Measurements from ENCODE around the gene TMEM87B.
"Not testable (repeated sequence)": the region's sequence is repeated elsewhere in the genome, so short reads cannot be mapped to it uniquely, and the experiment has no call there.

TMEM87B gene

GRCh38 chr2:112046231-112046630 is 8.8 kb upstream of the TMEM87B start:
- TF ChIP-seq GATA1 (IDR thresholded peaks at IDR 0.05; ENCODE audit: low read depth, low read length): no peak
- no peak for TF ChIP-seq POLR2A (IDR thresholded peaks at IDR 0.05; ENCODE audit: low read length)
- no peak for DNase-seq

- TF ChIP-seq GATA1 (IDR thresholded peaks at IDR 0.05; ENCODE audit: low read depth, low read length) (no peak), POLR2A (IDR thresholded peaks at IDR 0.05; ENCODE audit: low read length) (no peak)
- DNase-seq: peak; percentile 85 to 89
These were observed 7.4 kb upstream of the TMEM87B start for GRCh38 chr2:112047537-112048235.

- DNase-seq: no peak
- TF ChIP-seq POLR2A (IDR thresholded peaks at IDR 0.05; ENCODE audit: low read length) (no peak), GATA1 (IDR thresholded peaks at IDR 0.05; ENCODE audit: low read depth, low read length) (no peak)
These were observed 6.9 kb upstream of the TMEM87B start for GRCh38 chr2:112048236-112048592.

- TF ChIP-seq GATA1 (IDR thresholded peaks at IDR 0.05; ENCODE audit: low read depth, low read length) (no peak), POLR2A (IDR thresholded peaks at IDR 0.05; ENCODE audit: low read length) (no peak)
- DNase-seq: peak; percentile 61 to 73
These were observed 6.2 kb upstream of the TMEM87B start for GRCh38 chr2:112048887-112049286.

GRCh38 chr2:112050316-112050715 is 4.8 kb upstream of the TMEM87B start:
- no peak for DNase-seq

GRCh38 chr2:112053917-112054846 is 887 bp upstream of the TMEM87B start:
- DNase-seq: peak; percentile 97 to 99
- TF ChIP-seq GATA1 (IDR thresholded peaks at IDR 0.05; ENCODE audit: low read depth, low read length): no peak
- peak; percentile 57 for TF ChIP-seq POLR2A (IDR thresholded peaks at IDR 0.05; ENCODE audit: low read length)

More at GRCh38 chr2:112050316-112050715, 4.8 kb upstream of the TMEM87B start:
- no peak for TF ChIP-seq POLR2A (IDR thresholded peaks at IDR 0.05; ENCODE audit: low read length)
- no peak for TF ChIP-seq GATA1 (IDR thresholded peaks at IDR 0.05; ENCODE audit: low read depth, low read length)

- peak; percentile 61 to 62 for DNase-seq
These were observed 909 bp downstream of the TMEM87B start for GRCh38 chr2:112055730-112056625.

GRCh38 chr2:112056626-112056987 is 1.5 kb downstream of the TMEM87B start:
- no peak for DNase-seq
- TF ChIP-seq POLR2A (IDR thresholded peaks at IDR 0.05; ENCODE audit: low read length): no peak
- no peak for TF ChIP-seq GATA1 (IDR thresholded peaks at IDR 0.05; ENCODE audit: low read depth, low read length)

More at GRCh38 chr2:112055730-112056625, 909 bp downstream of the TMEM87B start:
- no peak for TF ChIP-seq POLR2A (IDR thresholded peaks at IDR 0.05; ENCODE audit: low read length)

- DNase-seq: no peak
- TF ChIP-seq POLR2A (IDR thresholded peaks at IDR 0.05; ENCODE audit: low read length) (no peak), GATA1 (IDR thresholded peaks at IDR 0.05; ENCODE audit: low read depth, low read length) (no peak)
These were observed 4.6 kb downstream of the TMEM87B start for GRCh38 chr2:112059671-112060070.

GRCh38 chr2:112061299-112061698 is 6.2 kb downstream of the TMEM87B start:
- TF ChIP-seq GATA1 (IDR thresholded peaks at IDR 0.05; ENCODE audit: low read depth, low read length) (no peak), POLR2A (IDR thresholded peaks at IDR 0.05; ENCODE audit: low read length) (no peak)
- DNase-seq: no peak

GRCh38 chr2:112061840-112062239 is 6.8 kb downstream of the TMEM87B start:
- no peak for TF ChIP-seq GATA1 (IDR thresholded peaks at IDR 0.05; ENCODE audit: low read depth, low read length)
- no peak for TF ChIP-seq POLR2A (IDR thresholded peaks at IDR 0.05; ENCODE audit: low read length)
- DNase-seq: no peak

- no peak for DNase-seq
- TF ChIP-seq POLR2A (IDR thresholded peaks at IDR 0.05; ENCODE audit: low read length) (peak; percentile 14), GATA1 (IDR thresholded peaks at IDR 0.05; ENCODE audit: low read depth, low read length) (no peak)
These were observed 7.8 kb downstream of the TMEM87B start for GRCh38 chr2:112062894-112063293.

GRCh38 chr2:112065486-112065885 is 10.4 kb downstream of the TMEM87B start:
- DNase-seq: no peak
- TF ChIP-seq POLR2A (IDR thresholded peaks at IDR 0.05; ENCODE audit: low read length): no peak
- no peak for TF ChIP-seq GATA1 (IDR thresholded peaks at IDR 0.05; ENCODE audit: low read depth, low read length)

GRCh38 chr2:112065966-112066365 is 10.9 kb downstream of the TMEM87B start:
- TF ChIP-seq POLR2A (IDR thresholded peaks at IDR 0.05; ENCODE audit: low read length) (no peak), GATA1 (IDR thresholded peaks at IDR 0.05; ENCODE audit: low read depth, low read length) (no peak)

GRCh38 chr2:112069794-112070193 is 14.7 kb downstream of the TMEM87B start:
- not testable (repeated sequence) for DNase-seq

More at GRCh38 chr2:112065966-112066365, 10.9 kb downstream of the TMEM87B start:
- DNase-seq: no peak
